Measurements from ENCODE around the gene GJD4.

GJD4 gene

DNA sequence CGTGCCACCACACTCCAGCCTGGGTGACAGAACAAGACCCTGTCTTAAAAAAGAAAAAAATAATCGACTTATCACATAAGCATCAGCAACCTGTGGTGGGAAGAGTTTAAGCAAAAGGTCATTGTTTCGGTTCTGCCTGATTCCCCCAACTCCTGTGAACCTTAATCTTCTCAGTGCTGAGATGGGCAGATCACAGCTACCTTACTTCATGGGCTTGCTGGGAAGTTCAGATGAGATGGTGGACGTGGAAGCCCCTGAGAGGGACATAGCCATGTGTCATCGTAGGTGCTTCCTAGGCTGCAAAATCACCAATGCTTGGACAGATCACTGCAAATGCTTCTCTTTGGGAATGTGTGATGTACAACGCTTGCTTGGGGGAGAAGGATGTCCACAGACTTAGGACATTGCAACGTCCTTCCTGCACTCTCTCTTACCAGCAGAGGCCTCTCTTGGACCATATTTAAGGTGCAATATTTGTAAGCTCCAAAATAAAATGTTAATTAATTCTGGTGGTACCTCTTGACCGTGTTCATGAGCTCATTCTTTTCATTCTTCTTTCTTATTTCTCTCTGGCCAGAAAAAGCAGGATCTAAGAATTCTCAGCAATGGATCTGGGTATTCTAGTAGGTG is 8.6 kb downstream of the GJD4 start:
- TF ChIP-seq, protein P1, sequence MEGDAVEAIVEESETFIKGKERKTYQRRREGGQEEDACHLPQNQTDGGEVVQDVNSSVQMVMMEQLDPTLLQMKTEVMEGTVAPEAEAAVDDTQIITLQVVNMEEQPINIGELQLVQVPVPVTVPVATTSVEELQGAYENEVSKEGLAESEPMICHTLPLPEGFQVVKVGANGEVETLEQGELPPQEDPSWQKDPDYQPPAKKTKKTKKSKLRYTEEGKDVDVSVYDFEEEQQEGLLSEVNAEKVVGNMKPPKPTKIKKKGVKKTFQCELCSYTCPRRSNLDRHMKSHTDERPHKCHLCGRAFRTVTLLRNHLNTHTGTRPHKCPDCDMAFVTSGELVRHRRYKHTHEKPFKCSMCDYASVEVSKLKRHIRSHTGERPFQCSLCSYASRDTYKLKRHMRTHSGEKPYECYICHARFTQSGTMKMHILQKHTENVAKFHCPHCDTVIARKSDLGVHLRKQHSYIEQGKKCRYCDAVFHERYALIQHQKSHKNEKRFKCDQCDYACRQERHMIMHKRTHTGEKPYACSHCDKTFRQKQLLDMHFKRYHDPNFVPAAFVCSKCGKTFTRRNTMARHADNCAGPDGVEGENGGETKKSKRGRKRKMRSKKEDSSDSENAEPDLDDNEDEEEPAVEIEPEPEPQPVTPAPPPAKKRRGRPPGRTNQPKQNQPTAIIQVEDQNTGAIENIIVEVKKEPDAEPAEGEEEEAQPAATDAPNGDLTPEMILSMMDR (conservative IDR thresholded peaks at IDR 0.05; ENCODE audit: low read depth, low read length), result no peak
- Histone ChIP-seq H4K20me1 (ENCODE audit: insufficient read depth) (no peaks in the 10 kb centered on the region), H3K36me3 (ENCODE audit: insufficient read depth) (no peaks in the 10 kb centered on the region), H3K9ac (no peak overlapping the region), H2AFZ (ENCODE audit: low read depth) (no peak overlapping the region), H3K79me2 (ENCODE audit: insufficient read depth, low read depth) (no peaks in the 10 kb centered on the region), H3K4me3 (IDR thresholded peaks at IDR 0.05; ENCODE audit: insufficient read depth, low read depth, low read length) (no peak overlapping the region), H3K27ac (no peak overlapping the region), H3K4me2 (no peak overlapping the region), H3K4me1 (ENCODE audit: low read depth, poor library complexity, severe bottlenecking) (no peaks in the 10 kb centered on the region), H3K27me3 (ENCODE audit: insufficient read depth, low read depth) (no peaks in the 10 kb centered on the region)

DNA sequence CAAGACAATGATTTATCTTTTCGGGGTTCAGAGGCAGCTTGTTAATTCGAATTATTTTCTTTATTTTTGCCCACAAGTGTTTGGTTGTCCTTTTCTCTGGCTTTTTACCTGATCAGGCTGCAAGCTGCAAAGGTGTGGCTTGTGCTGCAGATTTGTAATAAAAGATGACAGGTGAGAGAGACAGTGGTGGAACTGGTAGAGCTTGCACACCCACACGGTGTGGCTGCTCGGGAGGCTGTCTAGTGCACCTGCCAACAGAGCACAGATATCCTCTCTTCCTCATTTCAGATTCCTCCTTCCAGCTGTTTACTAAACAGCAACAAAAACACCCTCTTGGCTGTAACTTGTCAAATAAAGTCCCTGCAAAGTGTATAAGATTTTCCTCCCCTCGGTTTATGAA is 9.2 kb downstream of the GJD4 start:
- Histone ChIP-seq H3K4me1 (ENCODE audit: low read depth, poor library complexity, severe bottlenecking) (no peaks in the 10 kb centered on the region), H3K36me3 (ENCODE audit: insufficient read depth) (no peaks in the 10 kb centered on the region), H2AFZ (ENCODE audit: low read depth) (no peak overlapping the region), H3K9ac (no peak overlapping the region), H3K79me2 (ENCODE audit: insufficient read depth, low read depth) (no peaks in the 10 kb centered on the region), H4K20me1 (ENCODE audit: insufficient read depth) (no peaks in the 10 kb centered on the region), H3K4me3 (IDR thresholded peaks at IDR 0.05; ENCODE audit: insufficient read depth, low read depth, low read length) (no peak overlapping the region), H3K27ac (no peak overlapping the region), H3K27me3 (ENCODE audit: insufficient read depth, low read depth) (no peaks in the 10 kb centered on the region), H3K4me2 (no peak overlapping the region)
- TF ChIP-seq, protein P1 (conservative IDR thresholded peaks at IDR 0.05; ENCODE audit: low read depth, low read length), result no peak

DNA sequence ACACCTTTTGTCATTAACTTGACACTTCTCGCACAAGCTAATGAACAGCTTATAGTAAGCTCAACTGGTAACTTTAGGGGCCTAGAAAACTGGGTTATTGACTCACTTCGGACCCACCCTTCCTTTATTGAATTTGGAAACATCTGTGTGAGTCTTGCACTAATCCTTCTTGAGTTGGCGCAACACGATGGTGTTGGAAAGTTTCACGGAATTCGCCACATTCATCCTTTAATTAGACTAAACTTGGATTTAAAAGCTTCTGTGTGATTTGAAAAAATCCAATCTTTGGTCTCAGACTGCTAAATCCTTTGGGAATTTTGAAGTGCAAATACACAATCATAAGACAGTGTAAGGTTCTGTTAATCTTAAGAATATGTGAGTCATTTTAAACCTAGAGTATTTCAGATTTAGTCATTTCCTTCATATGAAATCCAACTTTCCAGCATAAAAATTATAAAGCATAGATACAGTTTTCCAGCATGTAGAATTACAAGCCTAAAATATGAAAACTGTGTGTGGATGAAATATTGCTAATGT is 21.9 kb downstream of the GJD4 start:
- Histone ChIP-seq H3K36me3 (ENCODE audit: insufficient read depth) (no peaks in the 10 kb centered on the region), H3K9ac (no peak overlapping the region), H3K4me3 (IDR thresholded peaks at IDR 0.05; ENCODE audit: insufficient read depth, low read depth, low read length) (no peak overlapping the region), H3K79me2 (ENCODE audit: insufficient read depth, low read depth) (no peaks in the 10 kb centered on the region), H3K27ac (no peak overlapping the region), H2AFZ (ENCODE audit: low read depth) (no peak overlapping the region), H4K20me1 (ENCODE audit: insufficient read depth) (no peaks in the 10 kb centered on the region), H3K4me2 (no peak overlapping the region), H3K27me3 (ENCODE audit: insufficient read depth, low read depth) (no peaks in the 10 kb centered on the region), H3K4me1 (ENCODE audit: low read depth, poor library complexity, severe bottlenecking) (no peaks in the 10 kb centered on the region)
- TF ChIP-seq, protein P1 (conservative IDR thresholded peaks at IDR 0.05; ENCODE audit: low read depth, low read length), result no peak

DNA sequence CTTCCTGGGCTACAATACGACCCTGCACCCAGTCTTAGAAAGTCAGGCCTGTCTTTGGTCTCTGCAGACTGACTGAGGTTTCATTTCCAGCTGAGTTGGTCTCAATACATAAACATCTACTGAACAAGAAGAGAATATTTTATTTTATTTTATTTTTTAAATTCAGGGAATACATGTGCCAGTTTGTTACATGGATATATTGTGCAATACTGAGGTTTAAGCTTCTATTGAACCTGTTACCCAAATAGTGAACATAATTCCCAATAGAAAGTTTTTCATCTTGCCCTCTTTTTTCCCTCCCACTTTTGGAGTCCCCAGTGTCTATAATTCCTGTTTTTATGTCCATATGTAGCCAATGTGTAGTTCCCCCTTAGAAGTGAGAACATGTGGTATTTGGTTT is 26.3 kb downstream of the GJD4 start:
- no peaks in the 10 kb centered on the region for H3K4me1 ChIP-seq (ENCODE audit: low read depth, poor library complexity, severe bottlenecking)
- no peak overlapping the region for H2AFZ ChIP-seq (ENCODE audit: low read depth)
- TF ChIP-seq, protein P1 (conservative IDR thresholded peaks at IDR 0.05; ENCODE audit: low read depth, low read length), result no peak

More for the DNA sequence above, 26.3 kb downstream of the GJD4 start:
- H3K4me2 ChIP-seq, result no peak overlapping the region
- no peak overlapping the region for H3K9ac ChIP-seq
- H3K36me3 ChIP-seq (ENCODE audit: insufficient read depth), result no peaks in the 10 kb centered on the region
- no peaks in the 10 kb centered on the region for H3K79me2 ChIP-seq (ENCODE audit: insufficient read depth, low read depth)
- H3K27me3 ChIP-seq (ENCODE audit: insufficient read depth, low read depth), result no peaks in the 10 kb centered on the region
- no peak overlapping the region for H3K27ac ChIP-seq
- no peak overlapping the region for H3K4me3 ChIP-seq (IDR thresholded peaks at IDR 0.05; ENCODE audit: insufficient read depth, low read depth, low read length)
- no peaks in the 10 kb centered on the region for H4K20me1 ChIP-seq (ENCODE audit: insufficient read depth)

Measured in KMS-11 (cell line).